Measurements from ENCODE around the gene DCTN2.
"Not testable (repeated sequence)": the region's sequence is repeated elsewhere in the genome, so short reads cannot be mapped to it uniquely, and the experiment has no call there.

DCTN2 gene

DNA sequence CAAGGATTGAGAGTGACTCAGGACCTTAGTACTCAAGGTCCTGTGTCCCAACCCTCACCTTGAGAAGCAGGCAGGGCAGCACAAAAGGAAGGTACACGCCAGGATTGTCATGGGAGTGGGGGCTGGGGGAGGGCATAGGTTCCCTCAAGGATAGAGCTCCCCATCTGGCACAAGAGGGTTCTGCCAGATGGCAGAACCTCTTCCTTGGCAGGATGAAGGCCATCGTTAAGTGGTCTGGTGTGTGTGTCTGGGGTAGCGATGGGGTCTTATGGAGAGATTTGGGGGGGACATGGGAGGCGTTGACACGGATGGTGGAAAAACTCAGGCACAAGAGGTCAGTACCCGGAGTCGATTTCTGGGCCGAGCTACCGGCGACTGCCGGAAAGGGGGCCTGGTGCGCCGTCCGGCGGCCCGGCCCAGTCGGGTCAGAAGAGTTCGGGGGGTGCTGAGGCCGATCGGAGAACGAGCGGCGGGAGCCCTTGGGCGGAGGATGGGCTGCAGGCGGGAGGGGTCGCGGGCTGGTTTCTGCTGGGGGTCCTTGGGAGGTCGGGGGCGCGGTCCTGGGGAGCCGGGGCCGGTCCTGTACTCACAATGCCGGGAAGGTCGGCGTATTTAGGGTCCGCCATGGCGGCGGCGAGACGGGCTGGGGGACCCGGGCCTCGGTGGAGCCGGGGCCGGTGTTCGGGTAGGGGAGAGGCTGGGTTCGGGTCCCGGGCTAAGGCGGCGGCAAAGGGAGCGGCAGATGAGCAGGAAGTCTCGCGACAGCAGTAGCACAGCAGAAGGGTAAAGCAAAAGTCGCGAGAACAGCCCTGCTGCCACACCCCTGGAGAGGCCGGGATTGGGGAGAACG, at the start of gene DCTN2:
Gene DCTN2, minus strand, starts transcription at position 755 of the 850 bp plus-strand sequence. Its CDS starts 129 bp downstream, at position 626.
- DNase-seq, result peak; percentile 98

- no peak for DNase-seq
Observed at GRCh38 chr12:57593187-57593586, 46.2 kb upstream of the DCTN2 start.

- DNase-seq, result no peak
Observed at GRCh38 chr12:57592551-57593165, 45.7 kb upstream of the DCTN2 start.

DNA sequence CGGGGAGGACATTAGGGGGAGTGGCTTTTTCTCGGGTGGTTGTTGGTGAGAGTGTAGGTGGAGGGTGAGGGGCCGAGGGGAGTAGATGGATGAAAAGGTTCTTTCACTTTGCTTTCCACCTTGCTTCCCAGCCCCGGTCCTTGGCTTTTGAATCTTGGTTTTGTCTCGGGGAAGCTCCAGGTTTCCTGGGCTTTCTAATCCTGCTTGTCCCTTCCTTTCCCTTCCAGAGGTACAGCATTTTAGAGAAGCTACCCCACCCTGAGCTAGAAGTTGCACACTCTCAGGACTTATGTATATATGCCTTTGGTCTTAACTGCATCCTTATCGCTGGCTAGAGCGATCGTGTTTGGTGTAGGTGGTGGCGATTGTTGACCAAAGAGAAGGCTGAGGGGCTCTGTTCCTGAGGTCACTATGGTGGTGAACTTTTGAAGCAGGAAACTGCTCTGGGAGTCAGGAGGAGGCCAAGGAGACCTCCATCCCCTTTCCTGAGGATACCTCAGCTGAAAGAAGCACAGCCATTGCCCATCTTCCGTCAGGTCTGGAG, 44.9 kb upstream of the DCTN2 start:
- no peak for DNase-seq

DNA sequence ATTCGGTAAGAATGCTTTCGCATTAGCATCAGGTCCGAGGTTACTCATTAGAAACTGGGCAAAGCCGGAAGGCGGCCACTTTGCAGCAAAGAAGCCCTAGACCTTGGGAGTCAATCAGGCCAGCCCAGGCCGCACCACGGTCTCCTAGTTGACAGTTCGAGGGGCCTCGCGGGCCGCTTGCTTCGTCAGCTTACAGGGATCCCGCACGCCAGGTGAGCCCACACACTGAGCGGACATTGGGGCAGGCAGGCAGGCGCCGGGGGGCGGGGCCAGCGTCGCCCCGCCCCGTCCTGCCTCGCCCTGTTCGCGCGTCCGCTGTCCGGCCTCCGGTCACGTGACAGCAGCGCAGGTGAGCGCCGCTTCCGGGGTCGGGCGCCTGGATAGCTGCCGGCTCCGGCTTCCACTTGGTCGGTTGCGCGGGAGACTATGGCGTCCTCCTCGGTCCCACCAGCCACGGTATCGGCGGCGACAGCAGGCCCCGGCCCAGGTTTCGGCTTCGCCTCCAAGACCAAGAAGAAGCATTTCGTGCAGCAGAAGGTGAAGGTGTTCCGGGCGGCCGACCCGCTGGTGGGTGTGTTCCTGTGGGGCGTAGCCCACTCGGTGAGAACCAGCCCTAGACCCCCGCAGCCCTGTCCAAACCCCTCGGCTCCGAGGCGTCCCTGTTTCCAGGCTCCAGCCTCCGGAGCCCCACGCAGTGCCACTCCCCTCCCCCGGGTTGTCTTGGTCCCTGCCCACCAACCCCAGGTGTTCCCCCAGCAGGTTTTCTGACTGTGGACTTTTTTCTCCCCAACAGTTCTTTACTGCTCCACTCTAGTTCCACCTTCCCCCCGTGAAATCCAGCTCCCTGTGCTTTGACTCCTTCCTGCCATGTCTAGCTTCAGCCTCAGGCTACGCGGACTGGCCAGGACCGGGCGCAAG, 44.1 kb upstream of the DCTN2 start, which contains the start of gene PIP4K2C:
Gene PIP4K2C, plus strand, starts transcription at position 329 of the 918 bp plus-strand sequence. Its CDS starts 98 bp downstream, at position 427.
- DNase-seq, result peak; percentile 61

DNA sequence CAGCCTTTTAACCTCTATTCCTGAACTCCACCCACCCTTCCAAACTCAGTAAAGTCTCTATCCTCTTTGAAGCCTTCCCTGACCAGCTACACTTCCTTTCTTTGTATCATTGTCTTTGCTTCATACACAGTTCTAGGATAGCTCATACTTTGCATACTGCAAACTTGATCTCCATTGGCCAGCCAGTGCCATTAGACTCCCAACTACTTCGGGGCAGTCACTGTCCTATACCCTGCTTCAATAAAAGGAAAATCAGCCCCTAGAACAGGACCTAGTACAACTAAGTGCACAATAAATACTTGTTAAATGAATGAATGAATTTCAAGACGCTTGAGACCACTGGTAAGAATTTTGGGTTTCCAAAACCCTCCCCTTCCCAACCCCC, 43.5 kb upstream of the DCTN2 start:
- no peak for DNase-seq

- not testable (repeated sequence) for DNase-seq
Observed at GRCh38 chr12:57588951-57589610, 42.1 kb upstream of the DCTN2 start.

GRCh38 chr12:57586832-57587429, 39.9 kb upstream of the DCTN2 start:
- DNase-seq, result no peak

GRCh38 chr12:57586128-57586527, 39.1 kb upstream of the DCTN2 start:
- DNase-seq, result no peak

GRCh38 chr12:57585156-57585555, 38.2 kb upstream of the DCTN2 start:
- no peak for DNase-seq

GRCh38 chr12:57584690-57585089, 37.7 kb upstream of the DCTN2 start:
- DNase-seq, result no peak

GRCh38 chr12:57584050-57584449, 37.1 kb upstream of the DCTN2 start:
- no peak for DNase-seq

DNA sequence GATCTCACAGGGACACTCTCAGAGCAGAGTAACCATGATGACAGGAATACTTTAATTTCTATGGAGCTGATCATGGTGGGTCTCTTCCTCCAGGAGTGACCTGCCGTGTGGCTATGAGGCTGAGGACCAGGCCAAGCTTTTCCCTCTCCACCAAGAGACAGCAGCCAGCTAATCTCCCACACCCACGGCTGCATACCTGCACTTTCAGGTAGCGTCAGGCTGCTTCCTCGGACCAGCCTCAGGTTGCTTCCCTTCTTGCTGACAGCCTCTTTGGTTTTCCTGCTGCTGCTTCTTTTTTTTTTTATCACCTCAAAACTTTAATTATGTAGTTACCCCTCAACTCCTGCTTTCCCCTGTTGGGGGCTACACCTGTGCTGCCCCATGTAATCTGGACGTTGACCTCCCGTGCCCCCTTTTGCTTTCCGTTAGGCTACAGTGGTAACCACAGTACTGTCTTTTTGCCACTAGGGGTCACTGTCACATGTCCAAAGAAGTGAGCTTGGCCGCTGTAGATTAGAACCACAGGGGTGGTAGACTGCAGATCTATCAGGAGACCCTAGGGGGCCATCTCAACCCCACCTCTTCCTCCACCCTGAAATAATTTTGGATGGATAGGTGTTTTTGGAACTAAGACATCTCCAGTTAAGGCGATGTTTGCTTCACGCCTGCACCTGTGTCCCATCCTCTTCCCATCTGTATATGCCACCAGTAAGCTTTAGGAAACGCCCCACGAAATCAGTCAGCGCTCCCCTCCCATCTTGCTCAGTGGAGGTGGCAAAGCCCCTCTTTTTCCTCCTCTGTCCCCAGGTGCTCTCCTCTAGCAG, 36.2 kb upstream of the DCTN2 start:
- peak; percentile 64 for DNase-seq

GRCh38 chr12:57582440-57582839, 35.4 kb upstream of the DCTN2 start:
- no peak for DNase-seq

DNA sequence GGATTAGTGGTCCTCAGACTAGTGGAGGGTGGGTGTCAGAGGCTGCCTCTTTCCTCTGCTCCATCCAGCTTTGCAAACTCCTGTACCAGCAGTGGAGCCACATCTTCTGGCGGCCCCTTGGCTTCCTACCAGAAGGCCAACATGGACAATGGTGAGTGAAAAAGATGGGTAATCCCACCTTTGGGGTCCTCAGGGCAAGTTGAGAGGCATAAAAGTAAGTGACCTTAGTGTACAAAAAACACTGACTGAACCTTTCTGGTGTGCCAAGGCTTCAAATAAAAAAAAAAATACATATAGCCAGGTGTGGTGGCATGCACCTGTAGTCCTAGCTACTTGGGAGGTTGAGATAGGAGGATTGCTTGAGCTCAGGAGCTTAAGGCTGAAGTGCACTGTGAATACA, 34.8 kb upstream of the DCTN2 start:
- DNase-seq, result no peak

DNA sequence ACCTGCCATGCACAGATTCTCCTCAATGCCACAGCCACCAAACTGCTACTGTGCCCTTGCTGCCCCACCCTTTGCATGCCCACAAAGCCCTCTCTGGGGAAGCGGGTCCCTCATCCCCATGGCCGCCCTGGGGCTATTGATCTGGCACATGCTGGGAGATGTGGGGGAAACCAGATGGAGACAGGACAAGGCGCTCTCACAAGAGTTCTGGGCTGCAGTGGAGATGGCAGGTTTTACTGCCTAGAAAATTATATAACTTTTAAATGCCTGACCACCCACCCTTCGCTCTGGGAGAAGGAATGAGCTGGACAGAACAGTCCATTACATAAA, 33.4 kb upstream of the DCTN2 start:
- DNase-seq, result no peak

DNA sequence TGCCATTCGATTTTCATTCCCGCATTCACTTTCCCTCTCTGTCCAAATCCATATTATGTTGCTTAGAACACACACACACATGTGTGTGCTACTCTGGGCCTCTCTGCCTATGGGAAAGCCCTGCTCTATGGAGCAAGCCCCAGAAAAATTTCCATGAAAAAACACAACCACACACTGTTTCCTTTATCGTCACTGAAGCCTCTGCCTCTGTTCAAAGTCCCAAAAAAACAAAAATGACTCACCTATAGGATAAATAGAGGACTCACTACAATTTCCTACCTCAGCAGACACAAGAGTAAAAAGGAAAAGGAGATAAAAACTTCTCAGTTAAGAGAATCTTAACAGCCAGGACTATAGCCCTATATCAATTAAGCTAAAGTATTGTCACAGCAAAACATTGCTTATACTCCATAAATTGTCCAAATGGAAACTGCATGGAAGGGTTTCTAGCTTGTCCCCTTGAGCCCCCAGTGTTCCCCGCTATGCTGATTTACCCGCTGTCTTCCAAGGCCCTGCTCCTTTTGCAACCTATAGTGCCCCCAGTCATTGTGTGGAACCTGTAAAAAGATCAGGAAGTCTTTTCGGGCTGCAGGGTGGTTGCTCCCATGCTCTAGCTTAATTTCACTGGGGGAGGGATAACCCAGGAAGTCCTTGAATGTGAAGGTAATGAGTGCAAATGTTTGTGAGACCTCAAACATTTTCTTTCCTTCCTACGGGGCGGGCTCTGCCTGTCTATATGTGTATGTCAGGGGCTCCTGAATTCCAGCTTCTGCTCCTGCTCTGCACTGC, 32.9 kb upstream of the DCTN2 start:
- no peak for DNase-seq

GRCh38 chr12:57579011-57579410, 32.0 kb upstream of the DCTN2 start:
- DNase-seq, result no peak

- DNase-seq, result no peak
Observed at GRCh38 chr12:57577981-57578758, 31.2 kb upstream of the DCTN2 start.

Data from kidney glomerular epithelial cell (primary cell).